Breast epithelium (tissue), 4 donors: ENCODE results near the gene COL18A1. TPM values are rescaled to one million over a fixed set of nuclear protein-coding genes. Genes with fewer than 3 reads are reported as not detected.

Source experiments
- DNase-seq, 2 donors: peaks; one replicate each; pipeline ENCODE4 v3.0.0-alpha.2; 2019; ENCODE audit warnings: low spot score in 2 of 2
- H3K27ac ChIP-seq, 2 donors: fragments of 200-600 bp; sonication (generic) in 1 of 2; one replicate each; pipeline ENCODE4 v1.5.1; 2016 to 2019; ENCODE audit warnings: mild to moderate bottlenecking in 1 of 2
- H3K27me3 ChIP-seq, 2 donors: fragments of 200-600 bp; sonication (generic) in 1 of 2; one replicate each; pipeline versions ENCODE4 v1.5.1 to v1.6.0; 2017 to 2019; ENCODE audit warnings: control low read depth in 1 of 2, mild to moderate bottlenecking in 1 of 2
- H3K36me3 ChIP-seq: fragments of 200-600 bp; one replicate; pipeline ENCODE4 v1.5.1; 2019
- H3K4me1 ChIP-seq, 2 donors: fragments of 200-600 bp; sonication (generic); one replicate each; pipeline ENCODE4 v1.5.1; 2016 to 2019; ENCODE audit warnings: control low read depth in 1 of 2
- H3K4me3 ChIP-seq, 3 donors: fragments of 200-600 bp; sonication (generic); 1 replicate in 2 of 3; 2 replicates in 1 of 3; pipeline ENCODE4 v1.5.1; 2016 to 2019; ENCODE audit warnings: mild to moderate bottlenecking in 3 of 3, moderate library complexity in 2 of 3
- H3K9me3 ChIP-seq, 2 donors: fragments of 200-600 bp; sonication (generic) in 1 of 2; one replicate each; pipeline ENCODE4 v1.5.1; 2016 to 2019; ENCODE audit warnings: control low read depth in 1 of 2
- POLR2A ChIP-seq: fragments of 450-650 bp; IDR thresholded peaks from one replicate; pipeline ENCODE4 v1.6.1; 2016; ENCODE audit warnings: antibody characterized with exemption, mild to moderate bottlenecking, moderate library complexity
- POLR2AphosphoS5 ChIP-seq, 3 donors: sonication (generic); formaldehyde crosslinking; IDR thresholded peaks; one replicate each; pipeline ENCODE4 v1.6.1; 2017; ENCODE audit warnings: antibody characterized with exemption in 3 of 3
- intact Hi-C: fragments of 100-400 bp; cut with DNase I; formaldehyde crosslinking; loops from one replicate; pipeline ENCODE4 v1.15.1; 2023; ENCODE audit warnings: low total_unique reads
- total RNA-seq, 3 donors: library from RNA; depleted of rRNA; stranded (reverse); fragments of >200 nt; gene quantifications; one replicate each; pipeline ENCODE4 v1.1.0, GENCODE V29; 2016
- TF ChIP-seq, protein P1 (sequence below), 3 donors: fragments of 450-650 bp; IDR thresholded peaks; one replicate each; pipeline ENCODE4 v1.5.1; 2016 to 2017; ENCODE audit warnings: antibody characterized with exemption in 3 of 3, mild to moderate bottlenecking in 3 of 3, moderate library complexity in 3 of 3

The COL18A1 gene
- total RNA-seq, 3 donors from 2014 or later, result 48.3 to 62.9 (median 55.8) TPM

GRCh38 chr21:45421071-45421845, 16.3 kb downstream of the COL18A1 start:
- H3K4me3 ChIP-seq, result peak overlapping the region in 1 of 3 donors; percentile 5
- peak; percentile 71 to 81 for DNase-seq
- no peaks in the 10 kb centered on the region for H3K27me3 ChIP-seq
- H3K27ac ChIP-seq, result peak overlapping the region; percentile 48 to 61
- H3K4me1 ChIP-seq, result peaks cover 7 to 12% of the 10 kb centered on the region in 2 donors
- intact Hi-C loops, result no loop called here
- no peak for TF ChIP-seq POLR2A
- TF ChIP-seq, protein P1, sequence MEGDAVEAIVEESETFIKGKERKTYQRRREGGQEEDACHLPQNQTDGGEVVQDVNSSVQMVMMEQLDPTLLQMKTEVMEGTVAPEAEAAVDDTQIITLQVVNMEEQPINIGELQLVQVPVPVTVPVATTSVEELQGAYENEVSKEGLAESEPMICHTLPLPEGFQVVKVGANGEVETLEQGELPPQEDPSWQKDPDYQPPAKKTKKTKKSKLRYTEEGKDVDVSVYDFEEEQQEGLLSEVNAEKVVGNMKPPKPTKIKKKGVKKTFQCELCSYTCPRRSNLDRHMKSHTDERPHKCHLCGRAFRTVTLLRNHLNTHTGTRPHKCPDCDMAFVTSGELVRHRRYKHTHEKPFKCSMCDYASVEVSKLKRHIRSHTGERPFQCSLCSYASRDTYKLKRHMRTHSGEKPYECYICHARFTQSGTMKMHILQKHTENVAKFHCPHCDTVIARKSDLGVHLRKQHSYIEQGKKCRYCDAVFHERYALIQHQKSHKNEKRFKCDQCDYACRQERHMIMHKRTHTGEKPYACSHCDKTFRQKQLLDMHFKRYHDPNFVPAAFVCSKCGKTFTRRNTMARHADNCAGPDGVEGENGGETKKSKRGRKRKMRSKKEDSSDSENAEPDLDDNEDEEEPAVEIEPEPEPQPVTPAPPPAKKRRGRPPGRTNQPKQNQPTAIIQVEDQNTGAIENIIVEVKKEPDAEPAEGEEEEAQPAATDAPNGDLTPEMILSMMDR (IDR thresholded peaks at IDR 0.05), result no peak
- no peak for TF ChIP-seq POLR2AphosphoS5 (IDR thresholded peaks at IDR 0.05)
- no peaks in the 10 kb centered on the region for H3K9me3 ChIP-seq
- no peaks in the 10 kb centered on the region for H3K36me3 ChIP-seq

GRCh38 chr21:45421846-45422775, 17.1 kb downstream of the COL18A1 start:
- peaks cover 7 to 12% of the 10 kb centered on the region in 2 donors for H3K4me1 ChIP-seq
- H3K27me3 ChIP-seq, result no peaks in the 10 kb centered on the region
- no peak for DNase-seq
- TF ChIP-seq POLR2A (no peak), POLR2AphosphoS5 (IDR thresholded peaks at IDR 0.05) (no peak)
- TF ChIP-seq, protein P1 (IDR thresholded peaks at IDR 0.05), result no peak
- peak overlapping the region in 1 of 3 donors; percentile 5 for H3K4me3 ChIP-seq
- no peaks in the 10 kb centered on the region for H3K9me3 ChIP-seq
- H3K27ac ChIP-seq, result peak overlapping the region; percentile 48 to 58
- no peaks in the 10 kb centered on the region for H3K36me3 ChIP-seq
- intact Hi-C loops, result no loop called here

DNA sequence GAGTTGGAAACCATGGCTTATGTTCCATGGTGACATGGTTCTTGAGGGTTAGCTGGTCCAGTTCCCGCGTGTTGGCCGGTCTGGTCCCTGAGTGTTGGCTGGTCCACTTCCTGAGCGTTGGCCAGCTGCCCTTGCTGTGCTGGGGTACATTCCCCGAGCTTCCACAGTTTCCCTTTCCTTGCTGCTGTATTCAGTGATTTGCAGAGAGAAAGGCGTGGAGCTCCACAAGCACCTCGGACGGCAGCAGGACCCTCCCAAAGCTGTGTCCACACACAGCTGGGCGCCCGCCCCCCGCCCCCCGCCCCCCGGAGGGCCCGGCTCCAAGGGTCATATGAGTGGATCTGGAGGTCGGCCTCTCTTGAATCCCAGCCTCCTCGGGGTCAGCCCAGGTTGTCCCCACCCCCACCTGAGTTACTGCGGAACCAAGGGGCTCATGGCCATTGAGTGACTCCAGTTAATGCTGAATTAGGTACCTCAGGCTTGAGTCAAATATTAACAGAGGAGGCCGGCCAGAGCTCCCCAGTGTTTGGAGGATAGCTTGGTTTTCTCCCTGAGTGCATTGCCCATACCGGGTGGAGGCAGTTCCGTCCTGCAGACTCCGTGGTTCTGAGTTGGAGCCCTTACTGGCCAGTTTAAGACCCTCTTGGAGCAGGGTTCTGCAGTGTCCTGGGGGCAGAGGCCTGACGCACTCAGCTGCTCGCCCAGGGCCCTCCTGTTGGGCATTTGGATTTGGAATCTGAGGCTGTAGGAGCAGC, 18.4 kb downstream of the COL18A1 start:
- no peak for TF ChIP-seq POLR2A
- TF ChIP-seq, protein P1 (IDR thresholded peaks at IDR 0.05), result no peak
- TF ChIP-seq POLR2AphosphoS5 (IDR thresholded peaks at IDR 0.05), result no peak
- DNase-seq, result no peak
- H3K9me3 ChIP-seq, result no peaks in the 10 kb centered on the region
- no peak overlapping the region for H3K4me3 ChIP-seq
- intact Hi-C loops, result no loop called here
- peaks cover 10 to 12% of the 10 kb centered on the region in 2 donors for H3K4me1 ChIP-seq
- no peak overlapping the region for H3K27ac ChIP-seq
- no peaks in the 10 kb centered on the region for H3K36me3 ChIP-seq
- no peaks in the 10 kb centered on the region for H3K27me3 ChIP-seq

DNA sequence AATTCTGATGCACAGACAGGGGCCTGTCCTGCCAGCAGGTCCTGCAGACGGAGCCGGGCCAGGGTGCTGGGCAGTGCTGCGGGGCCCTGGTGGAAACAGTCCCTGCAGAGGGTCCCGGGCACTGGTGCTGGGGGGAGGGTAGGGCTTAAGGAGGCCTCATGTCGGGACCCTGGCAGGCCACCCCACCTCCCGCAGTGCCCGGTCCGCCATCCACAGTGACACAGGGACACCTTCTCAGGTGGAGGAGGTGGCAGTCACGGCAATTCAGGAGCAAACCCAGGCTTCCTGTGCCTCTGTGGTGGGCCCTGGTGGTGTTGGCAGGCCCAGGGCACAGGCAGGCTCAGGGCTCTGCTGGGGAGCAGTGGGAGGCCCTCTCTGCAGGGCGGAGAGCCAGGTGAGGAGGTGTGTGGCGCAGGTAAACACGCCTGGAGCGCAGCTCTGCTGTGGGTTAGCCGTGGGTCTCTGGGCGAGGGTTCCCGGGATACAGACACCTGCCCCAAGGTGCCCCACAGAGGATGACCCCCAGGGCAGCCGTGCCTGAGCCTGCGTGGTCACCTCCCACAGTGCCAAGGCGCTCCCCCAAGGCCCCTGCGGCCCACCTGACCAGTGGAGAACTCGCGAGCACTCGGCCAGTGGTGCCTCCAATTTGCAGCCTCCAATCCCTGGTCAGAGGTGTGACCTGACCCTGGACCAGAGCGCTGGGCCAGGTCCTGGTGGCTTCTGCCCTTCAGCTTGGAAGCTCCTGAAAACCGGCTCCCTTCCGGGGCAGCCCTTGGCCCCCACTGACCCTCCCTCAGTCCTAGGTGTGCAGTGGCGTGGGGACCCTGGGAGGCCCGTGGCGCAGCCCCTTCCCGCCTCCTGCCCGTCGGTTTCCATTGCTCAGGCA, 19.2 kb downstream of the COL18A1 start:
- Histone ChIP-seq H3K27me3 (no peaks in the 10 kb centered on the region), H3K36me3 (no peaks in the 10 kb centered on the region), H3K4me1 (peaks cover 10 to 12% of the 10 kb centered on the region in 2 donors), H3K4me3 (no peak overlapping the region), H3K27ac (no peak overlapping the region), H3K9me3 (no peaks in the 10 kb centered on the region)
- TF ChIP-seq, protein P1 (IDR thresholded peaks at IDR 0.05), result no peak
- TF ChIP-seq POLR2A (no peak), POLR2AphosphoS5 (IDR thresholded peaks at IDR 0.05) (no peak)
- intact Hi-C loops, result no loop called here
- DNase-seq, result no peak
